C4-2B (cell line): ENCODE data around the gene CHIA.
"Not testable (repeated sequence)": the region's sequence is repeated elsewhere in the genome, so short reads cannot be mapped to it uniquely, and the experiment has no call there.

Experiments used
- H3K27ac ChIP-seq: fragments of 450-650 bp; 2 replicates; pipeline ENCODE4 v1.5.1; 2017
- ZFX ChIP-seq: fragments of 450-650 bp; IDR thresholded peaks from 2 replicates; pipeline ENCODE4 v1.6.1; 2017
- TF ChIP-seq, protein P1 (sequence below): fragments of 450-650 bp; conservative IDR thresholded peaks from 2 replicates; pipeline ENCODE4 v1.5.1; 2017; ENCODE audit warnings: mild to moderate bottlenecking

The CHIA gene

GRCh38 chr1:111320066-111320879, 29.6 kb downstream of the CHIA start:
- H3K27ac ChIP-seq = no peak overlapping the region
- TF ChIP-seq, protein P1, sequence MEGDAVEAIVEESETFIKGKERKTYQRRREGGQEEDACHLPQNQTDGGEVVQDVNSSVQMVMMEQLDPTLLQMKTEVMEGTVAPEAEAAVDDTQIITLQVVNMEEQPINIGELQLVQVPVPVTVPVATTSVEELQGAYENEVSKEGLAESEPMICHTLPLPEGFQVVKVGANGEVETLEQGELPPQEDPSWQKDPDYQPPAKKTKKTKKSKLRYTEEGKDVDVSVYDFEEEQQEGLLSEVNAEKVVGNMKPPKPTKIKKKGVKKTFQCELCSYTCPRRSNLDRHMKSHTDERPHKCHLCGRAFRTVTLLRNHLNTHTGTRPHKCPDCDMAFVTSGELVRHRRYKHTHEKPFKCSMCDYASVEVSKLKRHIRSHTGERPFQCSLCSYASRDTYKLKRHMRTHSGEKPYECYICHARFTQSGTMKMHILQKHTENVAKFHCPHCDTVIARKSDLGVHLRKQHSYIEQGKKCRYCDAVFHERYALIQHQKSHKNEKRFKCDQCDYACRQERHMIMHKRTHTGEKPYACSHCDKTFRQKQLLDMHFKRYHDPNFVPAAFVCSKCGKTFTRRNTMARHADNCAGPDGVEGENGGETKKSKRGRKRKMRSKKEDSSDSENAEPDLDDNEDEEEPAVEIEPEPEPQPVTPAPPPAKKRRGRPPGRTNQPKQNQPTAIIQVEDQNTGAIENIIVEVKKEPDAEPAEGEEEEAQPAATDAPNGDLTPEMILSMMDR = no peak
- no peak for TF ChIP-seq ZFX

- TF ChIP-seq ZFX = no peak
- TF ChIP-seq, protein P1 = no peak
- H3K27ac ChIP-seq = no peak overlapping the region
Observed at GRCh38 chr1:111323231-111323630, 32.6 kb downstream of the CHIA start.

DNA sequence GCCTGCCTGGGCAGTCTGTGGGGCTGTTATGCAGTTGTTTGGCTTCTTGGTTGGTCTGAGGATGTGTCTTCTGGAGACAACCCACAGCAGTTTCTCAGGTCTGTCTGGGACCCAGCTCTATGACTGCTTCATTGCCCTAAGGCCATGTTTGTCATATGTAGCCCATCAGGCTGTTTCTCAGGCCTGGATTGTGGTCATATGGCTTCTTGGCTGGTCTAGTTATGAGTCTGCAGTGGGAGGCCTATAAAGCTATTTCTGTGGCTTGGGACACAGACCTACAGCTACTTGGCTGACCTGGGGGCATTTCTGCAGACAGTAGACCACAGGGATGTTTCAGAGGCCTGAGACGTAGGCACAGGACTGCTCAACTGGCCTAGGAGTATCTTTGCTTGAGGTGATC, 41.5 kb downstream of the CHIA start:
- TF ChIP-seq, protein P1 = no peak
- TF ChIP-seq ZFX = no peak

GRCh38 chr1:111334169-111334568, 43.5 kb downstream of the CHIA start:
- TF ChIP-seq, protein P1 = peak; percentile 81
- no peak for TF ChIP-seq ZFX
- H3K27ac ChIP-seq = no peak overlapping the region

More for the DNA sequence above, 41.5 kb downstream of the CHIA start:
- H3K27ac ChIP-seq = no peak overlapping the region

- H3K27ac ChIP-seq = not testable (repeated sequence)
Observed at GRCh38 chr1:111335214-111335877, 44.7 kb downstream of the CHIA start.

- not testable (repeated sequence) for H3K27ac ChIP-seq
Observed at GRCh38 chr1:111338849-111339248, 48.2 kb downstream of the CHIA start.

- peak overlapping the region; percentile 10; the same call in 1 of the 2 replicates for H3K27ac ChIP-seq
- no peak for TF ChIP-seq ZFX
- TF ChIP-seq, protein P1 = no peak
Observed at GRCh38 chr1:111346089-111346885, 55.6 kb downstream of the CHIA start.

GRCh38 chr1:111347026-111347425, 56.4 kb downstream of the CHIA start:
- no peak overlapping the region for H3K27ac ChIP-seq
- no peak for TF ChIP-seq ZFX
- TF ChIP-seq, protein P1 = no peak
